BJ (cell line): ENCODE measurements around the gene STMND1. TPM values are rescaled to one million over a fixed set of nuclear protein-coding genes. Genes with fewer than 3 reads are reported as not detected.

Source experiments
- CTCF ChIA-PET: fragments of 350-600 bp; formaldehyde crosslinking; extraction: SDS; loops from one replicate; lab custom pipeline; 2021; ENCODE audit warnings: antibody characterized with exemption, inconsistent platforms; lab: Yijun Ruan, JAX
- POLR2A ChIA-PET: fragments of 300-600 bp; sonication (Branson Sonifier 250); formaldehyde crosslinking; extraction: SDS; loops from one replicate; lab custom pipeline; 2021; ENCODE audit warnings: antibody characterized with exemption; lab: Charles Lee
- DNase-seq: peaks from one replicate; pipeline ENCODE4 v3.0.0-alpha.2; 2011; ENCODE audit warnings: low read depth
- H3K27me3 ChIP-seq: 2 replicates; pipeline ENCODE4 v1.6.0; 2011; ENCODE audit warnings: low read length; ENCODE audit not compliant: control insufficient read depth, insufficient read depth
- H3K36me3 ChIP-seq: 2 replicates; pipeline ENCODE4 v1.5.1; 2011; ENCODE audit warnings: low read length; ENCODE audit not compliant: control insufficient read depth, insufficient read depth
- H3K4me3 ChIP-seq: 2 replicates; pipeline ENCODE4 v1.5.1; 2011; ENCODE audit warnings: low read depth, mild to moderate bottlenecking, control low read depth, low read length
- polyA plus RNA-seq: library from polyadenylated mRNA; depleted of rRNA; stranded (reverse); fragments of >200 nt; gene quantifications from 2 replicates; pipeline ENCODE4 v1.2.3, GENCODE V29; 2011
- TF ChIP-seq, protein P1 (sequence below): IDR thresholded peaks from 2 replicates; pipeline ENCODE4 v1.5.1; 2011; ENCODE audit warnings: low read depth, mild to moderate bottlenecking, control low read depth, inconsistent platforms, low read length, moderate library complexity; ENCODE audit not compliant: insufficient read depth

STMND1 gene
- polyA plus RNA-seq, 1 experiment = 0.05 TPM

DNA sequence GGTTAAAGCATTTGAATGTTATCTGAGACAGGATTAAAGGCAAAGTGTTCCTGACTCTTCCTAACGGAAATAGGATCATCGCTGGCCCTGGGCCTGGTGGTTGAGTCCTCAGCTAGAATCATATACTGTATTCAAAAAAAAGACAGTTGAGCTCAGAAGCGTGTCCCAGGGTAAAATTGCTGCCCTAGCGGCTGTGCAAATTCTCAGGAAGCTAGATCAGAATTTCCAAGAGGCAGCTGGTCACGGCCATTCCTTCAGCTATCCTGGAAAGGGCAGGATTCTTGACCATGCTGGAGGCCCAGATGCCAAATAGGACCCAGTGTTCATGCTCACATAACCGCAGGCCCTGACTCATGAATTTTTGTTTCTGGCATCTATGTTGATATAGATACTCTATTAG, 67.4 kb downstream of the STMND1 start:
- ChIA-PET CTCF (interaction anchor here (2.3 kb wide), 1 partner anchor 415 kb away, joined by 10 read pairs; no protein-coding TSS in a partner anchor), POLR2A (interaction anchor here (0.7 kb wide), 1 partner anchor 465 kb away, joined by 9 read pairs; no protein-coding TSS in a partner anchor)
- TF ChIP-seq, protein P1, sequence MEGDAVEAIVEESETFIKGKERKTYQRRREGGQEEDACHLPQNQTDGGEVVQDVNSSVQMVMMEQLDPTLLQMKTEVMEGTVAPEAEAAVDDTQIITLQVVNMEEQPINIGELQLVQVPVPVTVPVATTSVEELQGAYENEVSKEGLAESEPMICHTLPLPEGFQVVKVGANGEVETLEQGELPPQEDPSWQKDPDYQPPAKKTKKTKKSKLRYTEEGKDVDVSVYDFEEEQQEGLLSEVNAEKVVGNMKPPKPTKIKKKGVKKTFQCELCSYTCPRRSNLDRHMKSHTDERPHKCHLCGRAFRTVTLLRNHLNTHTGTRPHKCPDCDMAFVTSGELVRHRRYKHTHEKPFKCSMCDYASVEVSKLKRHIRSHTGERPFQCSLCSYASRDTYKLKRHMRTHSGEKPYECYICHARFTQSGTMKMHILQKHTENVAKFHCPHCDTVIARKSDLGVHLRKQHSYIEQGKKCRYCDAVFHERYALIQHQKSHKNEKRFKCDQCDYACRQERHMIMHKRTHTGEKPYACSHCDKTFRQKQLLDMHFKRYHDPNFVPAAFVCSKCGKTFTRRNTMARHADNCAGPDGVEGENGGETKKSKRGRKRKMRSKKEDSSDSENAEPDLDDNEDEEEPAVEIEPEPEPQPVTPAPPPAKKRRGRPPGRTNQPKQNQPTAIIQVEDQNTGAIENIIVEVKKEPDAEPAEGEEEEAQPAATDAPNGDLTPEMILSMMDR = no peak
- H3K4me3 ChIP-seq = no peak overlapping the region
- H3K27me3 ChIP-seq = no peaks in the 10 kb centered on the region
- H3K36me3 ChIP-seq = no peaks in the 10 kb centered on the region
- DNase-seq = no peak

DNA sequence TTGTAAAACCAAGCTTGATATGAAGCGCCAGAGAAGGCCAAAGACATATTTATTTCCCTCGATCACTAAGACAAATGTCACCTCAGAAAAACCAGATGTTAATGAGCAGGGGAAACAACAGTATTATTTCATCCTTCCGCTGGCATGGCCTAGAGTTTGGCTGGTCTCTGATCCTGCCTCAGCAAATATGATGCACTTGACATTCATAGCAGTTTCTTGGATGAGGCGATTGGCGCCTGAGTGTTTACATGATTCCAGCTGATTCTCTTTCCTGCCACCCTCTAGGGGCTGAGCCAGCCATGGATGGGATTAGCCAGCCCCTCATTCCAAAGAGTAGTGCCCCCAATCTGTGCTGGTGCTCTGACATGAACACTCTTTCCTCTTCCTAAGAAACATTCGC, 67.9 kb downstream of the STMND1 start:
- no peaks in the 10 kb centered on the region for H3K27me3 ChIP-seq
- no peaks in the 10 kb centered on the region for H3K36me3 ChIP-seq
- DNase-seq = no peak
- POLR2A ChIA-PET = interaction anchor here (0.7 kb wide), 1 partner anchor 464 kb away, joined by 9 read pairs; no protein-coding TSS in a partner anchor
- CTCF ChIA-PET = interaction anchor here (2.3 kb wide), 1 partner anchor 414 kb away, joined by 10 read pairs; no protein-coding TSS in a partner anchor
- H3K4me3 ChIP-seq = no peak overlapping the region
- TF ChIP-seq, protein P1 = no peak

DNA sequence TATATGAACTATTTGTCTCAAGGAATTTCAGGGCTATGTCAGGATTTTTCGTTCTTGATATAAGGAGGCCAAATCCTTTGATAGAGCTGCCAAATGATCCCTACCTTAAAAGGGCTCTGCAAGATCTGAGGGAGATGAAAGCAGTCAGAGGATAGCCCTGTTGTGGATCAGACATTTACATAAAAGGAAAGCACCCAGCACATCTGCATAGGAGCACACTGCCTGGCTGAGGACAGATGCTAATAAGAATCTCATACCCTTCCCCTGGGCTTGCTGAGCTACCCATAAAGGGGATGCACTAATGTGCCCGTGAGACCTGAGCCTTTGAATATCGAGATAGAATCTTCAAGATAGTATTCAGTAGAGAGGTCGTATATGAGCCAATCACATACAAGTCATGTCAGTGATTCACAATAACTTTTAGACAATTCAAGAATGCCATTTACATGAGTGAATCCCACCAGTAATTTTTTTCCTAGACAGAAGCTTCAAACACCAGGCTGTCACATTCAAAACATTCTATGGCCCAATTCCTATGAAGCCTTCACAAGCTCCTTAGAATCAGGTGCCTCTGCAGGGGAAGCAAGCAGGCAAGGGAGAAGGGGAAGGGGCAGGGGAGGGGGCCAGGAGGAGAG, 71.1 kb downstream of the STMND1 start:
- Histone ChIP-seq H3K4me3 (no peak overlapping the region), H3K27me3 (no peaks in the 10 kb centered on the region; the same call in 1 of the 2 replicates), H3K36me3 (no peaks in the 10 kb centered on the region)
- no peak for DNase-seq
- TF ChIP-seq, protein P1 = no peak
- ChIA-PET POLR2A (interaction anchor here (0.6 kb wide), 1 partner anchor 82 kb away, joined by 5 read pairs; no protein-coding TSS in a partner anchor), CTCF (interaction anchor here (1.3 kb wide), 1 partner anchor 8 kb away, joined by 4 read pairs; no protein-coding TSS in a partner anchor)

DNA sequence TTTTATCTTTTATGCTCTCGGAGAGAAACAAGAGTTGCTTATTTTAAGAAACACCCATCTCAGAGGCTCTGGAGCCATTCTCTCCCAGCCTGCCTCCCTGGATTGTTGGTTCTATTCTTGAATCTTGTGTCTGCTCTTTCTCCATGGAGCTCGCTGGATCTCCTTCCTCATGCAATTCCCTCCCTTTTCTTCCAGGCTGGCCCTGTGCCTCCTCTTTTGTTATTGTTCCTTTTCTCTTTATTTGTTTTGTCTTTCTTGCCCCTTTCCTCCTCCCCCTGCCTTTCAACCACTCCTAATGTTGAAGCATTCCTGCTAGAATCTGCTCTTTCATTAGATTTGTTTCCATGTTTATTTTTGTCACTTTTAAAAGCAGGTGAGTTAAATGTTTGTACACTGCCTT, 76.5 kb downstream of the STMND1 start:
- POLR2A ChIA-PET = no interaction called here

More for the DNA sequence above, 76.5 kb downstream of the STMND1 start:
- no peaks in the 10 kb centered on the region for H3K36me3 ChIP-seq
- no peak overlapping the region for H3K4me3 ChIP-seq
- CTCF ChIA-PET = no interaction called here
- H3K27me3 ChIP-seq = no peaks in the 10 kb centered on the region; the same call in 1 of the 2 replicates
- TF ChIP-seq, protein P1 = no peak
- DNase-seq = no peak
